SK-N-SH (cell line): ENCODE measurements around the gene TGFBRAP1.

Source experiments
- CTCF ChIP-seq: fragments of 200-600 bp; sonication (generic); IDR thresholded peaks from 2 replicates; pipeline ENCODE4 v1.6.1; 2017; ENCODE audit warnings: antibody characterized with exemption, mild to moderate bottlenecking, moderate library complexity
- EP300 ChIP-seq, 2 experiments: IDR thresholded peaks; 2 replicates each; pipeline versions ENCODE4 v1.4.0 to v1.6.1; 2012; ENCODE audit warnings: borderline replicate concordance in 1 of 2, low read depth in 1 of 2, low read length in 1 of 2
- POLR2AphosphoS5 ChIP-seq: IDR thresholded peaks from 2 replicates; pipeline ENCODE4 v1.6.1; 2012; ENCODE audit warnings: low read depth, low read length
- REST ChIP-seq: IDR thresholded peaks from 2 replicates; pipeline ENCODE4 v1.6.1; 2012; ENCODE audit warnings: mild to moderate bottlenecking, low read depth, low read length, moderate library complexity
- SIN3A ChIP-seq: IDR thresholded peaks from 2 replicates; pipeline ENCODE4 v1.6.1; 2012; ENCODE audit warnings: low read depth, mild to moderate bottlenecking, low read length, moderate library complexity, borderline replicate concordance

GRCh38 chr2:105357122-105357521 is 27.6 kb upstream of the TGFBRAP1 start:
- TF ChIP-seq POLR2AphosphoS5 (no peak), CTCF (no peak), SIN3A (no peak), EP300 (IDR thresholded peaks at IDR 0.05; ENCODE audit: borderline replicate concordance in 1 of 2, low read depth in 1 of 2, low read length in 1 of 2) (no peak), REST (no peak)
